Measurements from ENCODE around the gene FFAR3.

Gene FFAR3

GRCh38 chr19:35357867-35358573, at the start of gene FFAR3:
Gene FFAR3, plus strand, starts transcription at chr19:35358460. Its CDS starts 431 bp downstream, at chr19:35358891.
- peaks cover 6% of the 10 kb centered on the region for H3K4me1 Mint-ChIP-seq
- TF ChIP-seq CTCF (IDR thresholded peaks at IDR 0.05; ENCODE audit: unreplicated experiment in 3 of 3): no peak

GRCh38 chr19:35308910-35309309, 49.4 kb upstream of the FFAR3 start:
- H3K4me3 Mint-ChIP-seq: peak overlapping the region; percentile 35 to 82 (median 75)
- peaks cover 50% of the 10 kb centered on the region for H3K4me1 Mint-ChIP-seq
- no peaks in the 10 kb centered on the region for H3K27me3 Mint-ChIP-seq (ENCODE audit: low read depth)
- no peaks in the 10 kb centered on the region for H3K9me3 Mint-ChIP-seq
- TF ChIP-seq CTCF (IDR thresholded peaks at IDR 0.05; ENCODE audit: unreplicated experiment in 3 of 3): no peak
- no peaks in the 10 kb centered on the region for H3K36me3 Mint-ChIP-seq (ENCODE audit: low read depth)
- peak overlapping the region; percentile 98 for H3K27ac Mint-ChIP-seq

More at GRCh38 chr19:35357867-35358573, at the start of gene FFAR3:
- H3K27me3 Mint-ChIP-seq (ENCODE audit: low read depth): peaks cover 8% of the 10 kb centered on the region
- no peak within 1 kb of the TSS for H3K4me3 Mint-ChIP-seq
- no peaks in the 10 kb centered on the region for H3K9me3 Mint-ChIP-seq
- peak within 1 kb of the TSS in 2 of 3 experiments; percentile 7 to 56 for H3K27ac Mint-ChIP-seq
- H3K36me3 Mint-ChIP-seq (ENCODE audit: low read depth): no peaks in the 10 kb centered on the region

- H3K4me3 Mint-ChIP-seq: peak overlapping the region; percentile 71 to 82 (median 75)
- H3K4me1 Mint-ChIP-seq: peaks cover 50% of the 10 kb centered on the region
- H3K36me3 Mint-ChIP-seq (ENCODE audit: low read depth): no peaks in the 10 kb centered on the region
- H3K27ac Mint-ChIP-seq: peak overlapping the region; percentile 98
- no peak for TF ChIP-seq CTCF (IDR thresholded peaks at IDR 0.05; ENCODE audit: unreplicated experiment in 3 of 3)
- H3K27me3 Mint-ChIP-seq (ENCODE audit: low read depth): no peaks in the 10 kb centered on the region
- no peaks in the 10 kb centered on the region for H3K9me3 Mint-ChIP-seq
These were observed 48.6 kb upstream of the FFAR3 start for GRCh38 chr19:35309481-35310279.

GRCh38 chr19:35310331-35310730, 47.9 kb upstream of the FFAR3 start:
- H3K36me3 Mint-ChIP-seq (ENCODE audit: low read depth): no peaks in the 10 kb centered on the region
- no peaks in the 10 kb centered on the region for H3K27me3 Mint-ChIP-seq (ENCODE audit: low read depth)
- H3K9me3 Mint-ChIP-seq: no peaks in the 10 kb centered on the region
- H3K4me1 Mint-ChIP-seq: peaks cover 50% of the 10 kb centered on the region
- peak overlapping the region; percentile 79 to 98 (median 87) for H3K27ac Mint-ChIP-seq
- no peak for TF ChIP-seq CTCF (IDR thresholded peaks at IDR 0.05; ENCODE audit: unreplicated experiment in 3 of 3)
- H3K4me3 Mint-ChIP-seq: peak overlapping the region; percentile 34 to 60 (median 48)

GRCh38 chr19:35310811-35311465, 47.3 kb upstream of the FFAR3 start:
- H3K4me1 Mint-ChIP-seq: peaks cover 54% of the 10 kb centered on the region
- H3K9me3 Mint-ChIP-seq: no peaks in the 10 kb centered on the region
- TF ChIP-seq CTCF (IDR thresholded peaks at IDR 0.05; ENCODE audit: unreplicated experiment in 3 of 3): no peak
- peak overlapping the region in 2 of 3 experiments; percentile 48 to 60 for H3K4me3 Mint-ChIP-seq
- H3K27me3 Mint-ChIP-seq (ENCODE audit: low read depth): no peaks in the 10 kb centered on the region
- no peaks in the 10 kb centered on the region for H3K36me3 Mint-ChIP-seq (ENCODE audit: low read depth)
- peak overlapping the region; percentile 79 to 98 (median 87) for H3K27ac Mint-ChIP-seq
